ENCODE data around the gene EFNB3.

Gene EFNB3

GRCh38 chr17:7704601-7705268 lies at the start of gene EFNB3:
TSS of gene EFNB3 (plus strand) at chr17:7705202. CDS start at chr17:7705599, 397 bp downstream.
- Mint-ChIP-seq H3K36me3 (ENCODE audit: low read depth) (peaks cover 38% of the 10 kb centered on the region), H3K4me1 (ENCODE audit: low read depth) (peaks cover 22% of the 10 kb centered on the region), H3K27ac (no peak within 1 kb of the TSS), H3K27me3 (peaks cover 53% of the 10 kb centered on the region), H3K9me3 (no peaks in the 10 kb centered on the region), H3K4me3 (peak within 1 kb of the TSS; percentile 62)
- DNase-seq: no peak

- no peak overlapping the region for H3K27ac Mint-ChIP-seq
- H3K27me3 Mint-ChIP-seq: peaks cover 26% of the 10 kb centered on the region
- no peak for DNase-seq
- no peak overlapping the region for H3K4me3 Mint-ChIP-seq
- H3K9me3 Mint-ChIP-seq: no peaks in the 10 kb centered on the region
- no peaks in the 10 kb centered on the region for H3K36me3 Mint-ChIP-seq (ENCODE audit: low read depth)
- H3K4me1 Mint-ChIP-seq (ENCODE audit: low read depth): peaks cover 8% of the 10 kb centered on the region
Measured at GRCh38 chr17:7655541-7655840, 49.5 kb upstream of the EFNB3 start.

GRCh38 chr17:7656958-7657609 lies 47.9 kb upstream of the EFNB3 start:
- H3K27ac Mint-ChIP-seq: no peak overlapping the region
- no peaks in the 10 kb centered on the region for H3K36me3 Mint-ChIP-seq (ENCODE audit: low read depth)
- peaks cover under 1% of the 10 kb centered on the region for H3K4me1 Mint-ChIP-seq (ENCODE audit: low read depth)

GRCh38 chr17:7667656-7668406 lies 37.2 kb upstream of the EFNB3 start:
- Mint-ChIP-seq H3K4me1 (ENCODE audit: low read depth) (no peaks in the 10 kb centered on the region), H3K4me3 (no peak overlapping the region), H3K27me3 (no peaks in the 10 kb centered on the region), H3K9me3 (no peaks in the 10 kb centered on the region), H3K36me3 (ENCODE audit: low read depth) (peaks cover 59% of the 10 kb centered on the region), H3K27ac (no peak overlapping the region)
- DNase-seq: no peak

More at GRCh38 chr17:7656958-7657609, 47.9 kb upstream of the EFNB3 start:
- no peak for DNase-seq
- H3K4me3 Mint-ChIP-seq: no peak overlapping the region
- H3K27me3 Mint-ChIP-seq: peaks cover 15% of the 10 kb centered on the region
- no peaks in the 10 kb centered on the region for H3K9me3 Mint-ChIP-seq

GRCh38 chr17:7668482-7668881 lies 36.5 kb upstream of the EFNB3 start:
- Mint-ChIP-seq H3K4me1 (ENCODE audit: low read depth) (no peaks in the 10 kb centered on the region), H3K4me3 (no peak overlapping the region), H3K36me3 (ENCODE audit: low read depth) (peaks cover 65% of the 10 kb centered on the region), H3K27ac (no peak overlapping the region), H3K27me3 (no peaks in the 10 kb centered on the region), H3K9me3 (peaks cover 3% of the 10 kb centered on the region)
- DNase-seq: no peak

GRCh38 chr17:7673239-7673638 lies 31.8 kb upstream of the EFNB3 start:
- Mint-ChIP-seq H3K27ac (no peak overlapping the region), H3K27me3 (no peaks in the 10 kb centered on the region), H3K36me3 (ENCODE audit: low read depth) (peaks cover 80% of the 10 kb centered on the region), H3K4me3 (no peak overlapping the region), H3K4me1 (ENCODE audit: low read depth) (peaks cover 2% of the 10 kb centered on the region), H3K9me3 (peaks cover 9% of the 10 kb centered on the region)
- DNase-seq: peak; percentile 68

GRCh38 chr17:7674934-7675333 lies 30.1 kb upstream of the EFNB3 start:
- no peaks in the 10 kb centered on the region for H3K27me3 Mint-ChIP-seq
- H3K4me3 Mint-ChIP-seq: no peak overlapping the region
- H3K4me1 Mint-ChIP-seq (ENCODE audit: low read depth): peaks cover 5% of the 10 kb centered on the region
- peaks cover 9% of the 10 kb centered on the region for H3K9me3 Mint-ChIP-seq
- peaks cover 66% of the 10 kb centered on the region for H3K36me3 Mint-ChIP-seq (ENCODE audit: low read depth)
- no peak for DNase-seq
- H3K27ac Mint-ChIP-seq: no peak overlapping the region

GRCh38 chr17:7676533-7676932 lies 28.5 kb upstream of the EFNB3 start:
- H3K27me3 Mint-ChIP-seq: no peaks in the 10 kb centered on the region
- peaks cover 51% of the 10 kb centered on the region for H3K36me3 Mint-ChIP-seq (ENCODE audit: low read depth)
- no peak overlapping the region for H3K27ac Mint-ChIP-seq
- H3K4me3 Mint-ChIP-seq: no peak overlapping the region
- DNase-seq: no peak
- H3K9me3 Mint-ChIP-seq: peaks cover 9% of the 10 kb centered on the region
- peaks cover 7% of the 10 kb centered on the region for H3K4me1 Mint-ChIP-seq (ENCODE audit: low read depth)

- Mint-ChIP-seq H3K27me3 (no peaks in the 10 kb centered on the region), H3K36me3 (ENCODE audit: low read depth) (peaks cover 49% of the 10 kb centered on the region), H3K4me1 (ENCODE audit: low read depth) (peaks cover 9% of the 10 kb centered on the region), H3K27ac (peak overlapping the region; percentile 11), H3K4me3 (no peak overlapping the region), H3K9me3 (peaks cover 9% of the 10 kb centered on the region)
- no peak for DNase-seq
Measured at GRCh38 chr17:7677388-7678067, 27.5 kb upstream of the EFNB3 start.

GRCh38 chr17:7684851-7685532 lies 20.0 kb upstream of the EFNB3 start:
- DNase-seq: no peak
- Mint-ChIP-seq H3K4me1 (ENCODE audit: low read depth) (peaks cover 38% of the 10 kb centered on the region), H3K9me3 (no peaks in the 10 kb centered on the region), H3K27me3 (no peaks in the 10 kb centered on the region), H3K27ac (peak overlapping the region; percentile 98), H3K4me3 (peak overlapping the region; percentile 90), H3K36me3 (ENCODE audit: low read depth) (peaks cover 65% of the 10 kb centered on the region)

- Mint-ChIP-seq H3K4me1 (ENCODE audit: low read depth) (peaks cover 41% of the 10 kb centered on the region), H3K36me3 (ENCODE audit: low read depth) (peaks cover 71% of the 10 kb centered on the region), H3K27me3 (no peaks in the 10 kb centered on the region), H3K4me3 (peak overlapping the region; percentile 90), H3K9me3 (no peaks in the 10 kb centered on the region), H3K27ac (peak overlapping the region; percentile 98)
- DNase-seq: peak; percentile 91
Measured at GRCh38 chr17:7685533-7686221, 19.3 kb upstream of the EFNB3 start.

GRCh38 chr17:7686222-7687071 lies 18.6 kb upstream of the EFNB3 start:
- peak; percentile 84 for DNase-seq
- Mint-ChIP-seq H3K27me3 (no peaks in the 10 kb centered on the region), H3K27ac (peak overlapping the region; percentile 98), H3K36me3 (ENCODE audit: low read depth) (peaks cover 78% of the 10 kb centered on the region), H3K4me3 (peak overlapping the region; percentile 90), H3K9me3 (no peaks in the 10 kb centered on the region), H3K4me1 (ENCODE audit: low read depth) (peaks cover 41% of the 10 kb centered on the region)
